Effector memory CD8-positive, alpha-beta T cell (primary cell): ENCODE data around the gene GRID2.

Experiments used
- ATAC-seq: fragments of 150-1000 bp; cut with Tn5 transposase; replicated peaks from 2 replicates; pipeline ENCODE4 v1.10.0; 2021; ENCODE audit warnings: mild to moderate bottlenecking, moderate library complexity
- DNase-seq, 3 experiments: peaks; one replicate each; pipeline ENCODE4 v3.0.0; 2021
- H3K27ac Mint-ChIP-seq, 2 donors: one replicate each; pipeline ENCODE4 v1.8.0; 2022; ENCODE audit warnings: mild to moderate bottlenecking in 2 of 2, mixed read lengths in 2 of 2, moderate library complexity in 2 of 2
- H3K27me3 Mint-ChIP-seq, 2 donors: one replicate each; pipeline ENCODE4 v1.8.0; 2022; ENCODE audit warnings: mixed read lengths in 2 of 2
- H3K36me3 Mint-ChIP-seq: one replicate; pipeline ENCODE4 v1.8.0; 2022; ENCODE audit warnings: mild to moderate bottlenecking, moderate library complexity, mixed read lengths; ENCODE audit not compliant: insufficient read depth
- H3K4me1 Mint-ChIP-seq, 2 donors: one replicate each; pipeline ENCODE4 v1.8.0; 2022; ENCODE audit warnings: low read depth in 2 of 2, mixed read lengths in 2 of 2
- H3K4me3 Mint-ChIP-seq, 2 donors: one replicate each; pipeline ENCODE4 v1.8.0; 2022; ENCODE audit warnings: mild to moderate bottlenecking in 2 of 2, mixed read lengths in 2 of 2, moderate library complexity in 2 of 2
- H3K9me3 Mint-ChIP-seq, 2 donors: one replicate each; pipeline ENCODE4 v1.8.0; 2022; ENCODE audit warnings: mixed read lengths in 2 of 2

Gene GRID2

DNA sequence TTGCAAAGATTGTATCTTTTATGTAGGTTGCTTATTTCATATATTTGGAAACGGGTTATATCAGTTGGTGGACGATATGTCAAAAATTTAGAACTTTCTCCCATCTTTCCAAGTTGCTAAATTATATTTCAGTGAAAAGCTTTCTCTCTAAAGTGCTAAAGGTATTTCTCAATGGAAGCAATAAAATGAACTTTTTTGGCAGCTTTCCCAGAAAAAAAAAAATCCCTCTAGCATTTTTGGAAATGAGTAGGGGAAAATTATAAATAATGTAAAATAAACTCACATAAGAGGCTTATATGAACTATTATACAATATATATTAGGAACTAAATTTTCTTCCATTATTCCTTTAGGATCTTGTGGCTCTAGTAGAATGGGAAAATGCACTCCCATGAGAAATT is 152.2 kb downstream of the GRID2 start:
- H3K27ac Mint-ChIP-seq = no peak overlapping the region
- H3K9me3 Mint-ChIP-seq = peaks cover 3 to 7% of the 10 kb centered on the region in 2 donors
- DNase-seq (no peak), ATAC-seq (no peak)
- H3K4me1 Mint-ChIP-seq = no peaks in the 10 kb centered on the region
- no peak overlapping the region for H3K4me3 Mint-ChIP-seq
- no peaks in the 10 kb centered on the region for H3K36me3 Mint-ChIP-seq
- no peaks in the 10 kb centered on the region for H3K27me3 Mint-ChIP-seq

- H3K4me1 Mint-ChIP-seq = no peaks in the 10 kb centered on the region
- ATAC-seq (no peak), DNase-seq (no peak)
- no peaks in the 10 kb centered on the region for H3K27me3 Mint-ChIP-seq
- no peaks in the 10 kb centered on the region for H3K36me3 Mint-ChIP-seq
- no peak overlapping the region for H3K4me3 Mint-ChIP-seq
- H3K9me3 Mint-ChIP-seq = peaks cover 5 to 10% of the 10 kb centered on the region in 2 donors
- H3K27ac Mint-ChIP-seq = no peak overlapping the region
Observed at GRCh38 chr4:92461732-92462131, 158.0 kb downstream of the GRID2 start.

GRCh38 chr4:92477298-92477697 is 173.5 kb downstream of the GRID2 start:
- Mint-ChIP-seq H3K36me3 (no peaks in the 10 kb centered on the region), H3K4me3 (no peak overlapping the region), H3K9me3 (peaks cover 6 to 16% of the 10 kb centered on the region in 2 donors), H3K4me1 (no peaks in the 10 kb centered on the region), H3K27ac (no peak overlapping the region), H3K27me3 (no peaks in the 10 kb centered on the region)
- no peak for DNase-seq
- no peak for ATAC-seq

- Mint-ChIP-seq H3K27ac (no peak overlapping the region), H3K4me1 (no peaks in the 10 kb centered on the region), H3K9me3 (peaks cover 8 to 25% of the 10 kb centered on the region in 2 donors), H3K36me3 (no peaks in the 10 kb centered on the region), H3K4me3 (no peak overlapping the region), H3K27me3 (no peaks in the 10 kb centered on the region)
- no peak for DNase-seq
- ATAC-seq = no peak
Observed at GRCh38 chr4:92483341-92483740, 179.6 kb downstream of the GRID2 start.

DNA sequence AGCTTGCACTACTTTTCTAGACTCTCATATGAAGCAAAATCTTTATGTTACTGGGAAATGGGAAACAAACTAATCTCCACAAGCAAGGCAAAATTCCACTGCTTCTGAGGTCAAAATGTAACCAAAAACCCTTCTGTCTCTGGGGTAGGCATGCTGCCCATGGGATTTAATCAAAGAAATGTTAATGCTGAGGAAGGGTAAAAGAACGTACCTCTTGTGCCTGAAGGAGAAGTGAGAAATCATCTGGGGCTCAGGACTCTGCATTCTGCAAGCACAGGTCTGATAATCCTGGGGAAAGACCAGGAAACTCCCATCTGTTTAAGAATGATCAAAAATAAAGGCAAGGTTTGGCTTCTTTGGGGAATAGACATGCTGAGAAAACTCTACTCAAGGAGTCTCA is 184.7 kb downstream of the GRID2 start:
- Mint-ChIP-seq H3K4me1 (no peaks in the 10 kb centered on the region), H3K4me3 (no peak overlapping the region), H3K27me3 (no peaks in the 10 kb centered on the region), H3K36me3 (no peaks in the 10 kb centered on the region), H3K27ac (no peak overlapping the region), H3K9me3 (peaks cover 6 to 17% of the 10 kb centered on the region in 2 donors)
- no peak for ATAC-seq
- DNase-seq = no peak

DNA sequence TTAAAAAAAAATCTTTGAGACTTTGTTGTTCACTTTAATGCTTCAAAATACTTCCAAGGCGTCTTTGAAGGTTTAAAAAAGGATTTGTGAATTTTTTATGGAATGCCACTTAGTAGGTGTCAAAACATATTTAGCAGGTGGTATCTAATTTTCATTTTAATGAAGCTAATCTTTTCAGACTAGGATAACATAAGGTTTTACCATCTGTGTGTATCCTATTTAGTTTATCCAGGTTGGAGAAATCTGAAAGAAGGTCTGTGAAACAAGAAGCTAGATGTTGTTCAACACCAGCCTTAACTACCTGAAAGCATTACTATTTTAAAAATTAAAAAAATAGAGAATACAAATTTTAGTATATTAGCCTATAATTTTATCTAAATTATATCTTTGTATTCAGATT is 193.4 kb downstream of the GRID2 start:
- Mint-ChIP-seq H3K9me3 (peaks cover 0 to 2% of the 10 kb centered on the region in 2 donors), H3K4me3 (no peak overlapping the region), H3K27ac (no peak overlapping the region), H3K27me3 (no peaks in the 10 kb centered on the region), H3K4me1 (no peaks in the 10 kb centered on the region), H3K36me3 (no peaks in the 10 kb centered on the region)
- DNase-seq (no peak), ATAC-seq (no peak)

DNA sequence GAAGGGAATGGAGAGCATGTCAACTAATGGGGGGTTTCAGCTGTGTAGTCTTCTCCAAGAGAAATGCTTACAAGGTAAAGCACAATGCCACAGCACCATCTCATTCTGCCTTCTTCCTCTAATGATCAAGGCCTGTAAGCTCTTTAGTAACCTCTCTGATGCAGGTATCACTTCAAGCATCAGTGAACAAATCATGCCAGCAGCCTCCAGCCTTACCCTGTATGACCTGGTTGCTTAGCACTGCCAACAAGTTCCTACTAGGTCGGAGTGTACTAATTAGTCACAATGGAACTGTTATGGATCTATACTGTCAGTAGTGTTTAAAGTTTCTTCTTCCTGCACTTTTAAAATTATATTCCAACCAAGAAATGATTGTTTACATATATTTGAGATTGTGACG is 197.7 kb downstream of the GRID2 start:
- H3K27ac Mint-ChIP-seq = no peak overlapping the region
- no peak for ATAC-seq
- no peaks in the 10 kb centered on the region for H3K4me1 Mint-ChIP-seq
- no peaks in the 10 kb centered on the region for H3K36me3 Mint-ChIP-seq
- no peak for DNase-seq
- H3K4me3 Mint-ChIP-seq = no peak overlapping the region
- no peaks in the 10 kb centered on the region for H3K27me3 Mint-ChIP-seq
- peaks cover 3 to 6% of the 10 kb centered on the region in 2 donors for H3K9me3 Mint-ChIP-seq

- H3K27me3 Mint-ChIP-seq = no peaks in the 10 kb centered on the region
- DNase-seq (no peak), ATAC-seq (no peak)
- peaks cover 16 to 33% of the 10 kb centered on the region in 2 donors for H3K9me3 Mint-ChIP-seq
- no peak overlapping the region for H3K4me3 Mint-ChIP-seq
- no peaks in the 10 kb centered on the region for H3K36me3 Mint-ChIP-seq
- no peaks in the 10 kb centered on the region for H3K4me1 Mint-ChIP-seq
- H3K27ac Mint-ChIP-seq = no peak overlapping the region
Observed at GRCh38 chr4:92506933-92507332, 203.2 kb downstream of the GRID2 start.

DNA sequence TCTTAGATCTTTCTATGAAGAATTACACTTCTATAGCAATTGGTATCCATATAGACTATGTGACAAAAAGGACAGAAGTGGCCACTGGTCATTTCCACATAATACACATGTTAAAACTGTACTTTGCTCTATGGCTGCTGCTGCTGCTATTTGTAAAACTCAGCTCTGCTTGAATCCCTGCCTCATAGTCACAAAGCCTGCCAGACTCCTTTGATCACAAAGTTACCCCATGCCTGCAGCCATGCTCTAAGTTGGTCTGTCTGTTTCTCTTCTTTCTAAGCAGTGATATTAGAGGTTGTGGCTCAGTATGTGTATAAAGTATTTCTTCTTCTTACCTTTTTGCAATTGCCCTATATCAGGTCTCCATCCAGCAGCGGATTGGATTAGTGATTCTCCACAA is 210.9 kb downstream of the GRID2 start:
- no peaks in the 10 kb centered on the region for H3K27me3 Mint-ChIP-seq
- H3K36me3 Mint-ChIP-seq = no peaks in the 10 kb centered on the region
- H3K9me3 Mint-ChIP-seq = peaks cover 10 to 18% of the 10 kb centered on the region in 2 donors
- H3K4me1 Mint-ChIP-seq = no peaks in the 10 kb centered on the region
- ATAC-seq = no peak
- H3K4me3 Mint-ChIP-seq = no peak overlapping the region
- H3K27ac Mint-ChIP-seq = no peak overlapping the region
- DNase-seq = no peak

GRCh38 chr4:92516450-92516849 is 212.7 kb downstream of the GRID2 start:
- no peaks in the 10 kb centered on the region for H3K4me1 Mint-ChIP-seq
- H3K36me3 Mint-ChIP-seq = no peaks in the 10 kb centered on the region
- no peaks in the 10 kb centered on the region for H3K27me3 Mint-ChIP-seq
- H3K9me3 Mint-ChIP-seq = peaks cover 5 to 7% of the 10 kb centered on the region in 2 donors
- ATAC-seq = no peak
- H3K27ac Mint-ChIP-seq = no peak overlapping the region
- DNase-seq = no peak
- no peak overlapping the region for H3K4me3 Mint-ChIP-seq

DNA sequence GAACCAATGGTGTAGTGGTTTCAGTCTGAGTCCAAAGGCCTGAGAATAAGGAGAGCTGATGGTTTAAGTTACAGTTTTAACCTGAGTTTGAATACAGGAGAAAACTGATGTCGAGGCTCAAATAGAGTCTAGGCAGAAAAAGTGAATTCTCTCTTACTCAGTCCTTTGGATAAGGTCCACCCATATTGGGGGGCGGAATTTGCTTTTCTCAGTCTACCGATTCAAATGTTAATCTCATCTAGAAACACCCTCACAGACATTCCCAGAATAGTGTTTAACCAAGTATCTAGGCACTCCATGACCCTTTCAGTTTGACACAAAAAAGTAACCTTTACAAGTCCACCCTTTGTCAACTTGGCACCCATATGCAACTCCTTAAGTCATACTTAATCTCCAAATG is 216.0 kb downstream of the GRID2 start:
- no peak overlapping the region for H3K27ac Mint-ChIP-seq
- H3K27me3 Mint-ChIP-seq = no peaks in the 10 kb centered on the region
- H3K9me3 Mint-ChIP-seq = peaks cover 5 to 7% of the 10 kb centered on the region in 2 donors
- H3K4me1 Mint-ChIP-seq = no peaks in the 10 kb centered on the region
- no peak overlapping the region for H3K4me3 Mint-ChIP-seq
- no peak for ATAC-seq
- no peak for DNase-seq
- H3K36me3 Mint-ChIP-seq = no peaks in the 10 kb centered on the region

GRCh38 chr4:92520563-92520962 is 216.8 kb downstream of the GRID2 start:
- H3K4me3 Mint-ChIP-seq = no peak overlapping the region
- DNase-seq (no peak), ATAC-seq (no peak)
- peaks cover 5 to 7% of the 10 kb centered on the region in 2 donors for H3K9me3 Mint-ChIP-seq
- H3K27me3 Mint-ChIP-seq = no peaks in the 10 kb centered on the region
- no peaks in the 10 kb centered on the region for H3K36me3 Mint-ChIP-seq
- H3K27ac Mint-ChIP-seq = no peak overlapping the region
- H3K4me1 Mint-ChIP-seq = no peaks in the 10 kb centered on the region

DNA sequence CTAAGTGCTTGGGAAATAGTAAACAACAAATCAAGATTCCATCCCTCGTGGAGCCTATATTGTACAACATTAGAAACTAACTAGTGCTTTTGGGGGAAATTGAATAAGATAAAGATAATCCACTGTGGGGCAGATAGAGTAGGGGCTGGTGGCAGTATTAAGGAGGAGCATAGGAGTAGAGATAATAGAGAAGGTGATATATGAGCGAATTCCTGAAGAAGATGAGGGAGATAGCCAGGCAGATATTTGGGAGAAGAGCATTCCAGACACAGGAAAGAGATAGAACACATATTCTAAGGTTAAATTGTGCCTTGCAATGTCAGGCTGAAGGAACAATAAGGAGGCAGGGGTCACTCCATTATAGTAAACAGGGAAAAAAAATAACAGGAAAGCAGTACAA is 218.2 kb downstream of the GRID2 start:
- DNase-seq = no peak
- no peaks in the 10 kb centered on the region for H3K4me1 Mint-ChIP-seq
- H3K27ac Mint-ChIP-seq = no peak overlapping the region
- no peak for ATAC-seq
- H3K9me3 Mint-ChIP-seq = peaks cover 5 to 7% of the 10 kb centered on the region in 2 donors
- no peak overlapping the region for H3K4me3 Mint-ChIP-seq
- H3K36me3 Mint-ChIP-seq = no peaks in the 10 kb centered on the region
- H3K27me3 Mint-ChIP-seq = no peaks in the 10 kb centered on the region

DNA sequence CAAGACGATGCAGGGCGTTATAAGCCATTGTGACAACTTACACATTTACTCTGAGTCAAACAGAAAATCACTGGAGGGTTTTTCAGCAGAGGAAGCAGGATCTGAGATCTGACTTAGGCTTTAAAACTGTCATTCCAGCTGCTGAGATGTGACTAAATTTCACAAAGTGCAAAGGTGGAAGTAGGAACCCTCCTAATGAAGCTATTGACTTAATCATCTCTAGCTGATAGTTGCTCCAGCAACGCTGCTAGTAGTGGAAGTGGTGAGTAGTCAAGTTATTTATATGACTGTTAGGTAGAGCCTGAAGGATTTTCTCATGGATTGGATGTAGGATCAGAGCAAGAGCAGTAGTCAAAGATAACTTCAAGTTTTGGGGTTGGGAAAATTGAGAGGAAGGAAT is 218.6 kb downstream of the GRID2 start:
- no peak for DNase-seq
- H3K4me3 Mint-ChIP-seq = no peak overlapping the region
- no peak overlapping the region for H3K27ac Mint-ChIP-seq
- no peaks in the 10 kb centered on the region for H3K27me3 Mint-ChIP-seq
- H3K36me3 Mint-ChIP-seq = no peaks in the 10 kb centered on the region
- H3K4me1 Mint-ChIP-seq = no peaks in the 10 kb centered on the region
- H3K9me3 Mint-ChIP-seq = peaks cover 5 to 7% of the 10 kb centered on the region in 2 donors
- no peak for ATAC-seq

GRCh38 chr4:92524131-92524530 is 220.4 kb downstream of the GRID2 start:
- DNase-seq (no peak), ATAC-seq (no peak)
- Mint-ChIP-seq H3K27me3 (no peaks in the 10 kb centered on the region), H3K36me3 (no peaks in the 10 kb centered on the region), H3K4me1 (no peaks in the 10 kb centered on the region), H3K9me3 (peaks cover 5 to 6% of the 10 kb centered on the region in 2 donors), H3K4me3 (no peak overlapping the region), H3K27ac (no peak overlapping the region)
